Measurements from ENCODE around the gene PTPN7.

PTPN7 gene

DNA sequence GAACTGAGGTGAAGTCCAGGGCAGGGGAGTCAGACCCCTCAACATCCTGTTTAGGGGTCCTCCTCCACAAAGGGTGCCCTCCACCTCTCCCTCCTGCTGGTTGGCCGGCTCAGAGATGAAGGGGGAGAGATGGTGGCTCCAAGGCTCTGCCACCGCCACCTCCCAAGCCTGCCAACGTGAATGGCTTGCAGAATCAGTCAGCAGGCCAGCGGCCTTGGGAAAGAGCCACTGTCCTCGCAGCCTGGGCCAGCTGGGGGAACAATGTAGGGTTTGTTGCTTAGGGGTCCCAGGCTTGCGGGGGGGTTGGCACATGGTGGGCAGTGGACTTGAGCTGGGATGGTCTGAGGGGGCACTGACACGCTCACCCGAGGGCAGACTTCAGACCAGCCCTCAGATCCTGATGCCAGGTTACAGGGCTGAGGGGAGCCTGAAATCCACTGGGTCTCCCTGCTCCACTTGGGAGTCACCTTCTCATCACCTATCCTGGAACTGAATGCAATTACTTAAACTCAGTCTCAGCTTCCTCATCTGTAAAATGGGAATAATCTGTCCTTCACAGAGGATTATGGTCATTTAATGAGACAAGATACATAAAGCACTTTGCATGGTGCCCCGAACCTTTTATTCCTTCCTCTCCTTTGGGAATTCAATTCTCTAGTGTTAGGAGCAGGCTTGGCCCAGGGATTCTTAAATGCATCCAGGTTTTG is 29.4 kb downstream of the PTPN7 start:
- WGBS (ENCODE audit: insufficient coverage) = 80% methylated on average over 7 of the region's 9 CpGs
- no peak overlapping the region for H3K27ac ChIP-seq (ENCODE audit: insufficient read depth in 1 of 2, low read depth in 1 of 2, low read length in 2 of 2, poor library complexity in 1 of 2, severe bottlenecking in 2 of 2)
- no peak overlapping the region for H3K4me3 ChIP-seq (ENCODE audit: control insufficient read depth in 1 of 7, extremely low read depth in 1 of 7, insufficient read depth in 4 of 7, low read depth in 2 of 7, low read length in 6 of 7)
- ChIA-PET POLR2A (no interaction called here), CTCF (interaction anchor here (0.8 to 1.6 kb wide), 6 partner anchors 11 to 132 kb away, joined by 3 to 4 read pairs (median 4); no protein-coding TSS in a partner anchor)
- no peak for DNase-seq
- peaks cover 5 to 40% (median 29%) of the 10 kb centered on the region in 4 experiments for H3K36me3 ChIP-seq (ENCODE audit: control insufficient read depth in 4 of 4, insufficient read depth in 4 of 4, low read length in 3 of 4)
- peaks cover 0 to 12% (median 7%) of the 10 kb centered on the region in 4 experiments for H3K4me1 ChIP-seq (ENCODE audit: control extremely low read depth in 1 of 4, control insufficient read depth in 4 of 4, insufficient read depth in 4 of 4, low read length in 3 of 4)
- no peaks in the 10 kb centered on the region for H3K9me3 ChIP-seq (ENCODE audit: control extremely low read depth in 1 of 5, control insufficient read depth in 4 of 5, insufficient read depth in 2 of 5, low read depth in 1 of 5, low read length in 4 of 5)
- no peaks in the 10 kb centered on the region for H3K27me3 ChIP-seq (replicated peaks in 2 of 5; ENCODE audit: control insufficient read depth in 4 of 5, insufficient read depth in 5 of 5, low read length in 4 of 5)

DNA sequence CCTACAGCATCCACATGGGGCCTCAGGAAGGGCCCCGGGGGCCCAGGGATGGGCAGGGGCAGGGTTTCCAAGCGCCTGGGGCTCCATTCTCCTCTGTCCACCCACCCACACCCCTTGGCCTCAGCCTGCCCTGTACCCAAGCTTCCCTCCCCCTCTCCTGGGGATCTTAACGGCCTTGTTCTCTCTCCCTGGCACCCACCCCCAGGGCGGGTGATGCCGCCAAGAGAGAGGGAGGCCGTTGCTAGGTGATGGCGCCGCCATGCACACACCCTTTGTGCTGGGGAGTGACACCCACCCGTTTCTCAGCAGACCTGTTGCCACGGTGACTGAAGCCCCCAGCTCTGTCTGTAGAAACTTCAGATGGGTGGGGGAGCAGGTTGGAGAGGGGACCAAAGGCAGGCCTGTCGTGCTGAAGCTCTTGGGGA is 30.1 kb downstream of the PTPN7 start:
- 80% methylated on average over 1 of the region's 11 CpGs for WGBS (ENCODE audit: insufficient coverage)
- Histone ChIP-seq H3K4me3 (ENCODE audit: control insufficient read depth in 1 of 7, extremely low read depth in 1 of 7, insufficient read depth in 4 of 7, low read depth in 2 of 7, low read length in 6 of 7) (no peak overlapping the region), H3K27ac (ENCODE audit: insufficient read depth in 1 of 2, low read depth in 1 of 2, low read length in 2 of 2, poor library complexity in 1 of 2, severe bottlenecking in 2 of 2) (no peak overlapping the region), H3K27me3 (replicated peaks in 2 of 5; ENCODE audit: control insufficient read depth in 4 of 5, insufficient read depth in 5 of 5, low read length in 4 of 5) (no peaks in the 10 kb centered on the region), H3K4me1 (ENCODE audit: control extremely low read depth in 1 of 4, control insufficient read depth in 4 of 4, insufficient read depth in 4 of 4, low read length in 3 of 4) (peaks cover 0 to 12% (median 7%) of the 10 kb centered on the region in 4 experiments), H3K9me3 (ENCODE audit: control extremely low read depth in 1 of 5, control insufficient read depth in 4 of 5, insufficient read depth in 2 of 5, low read depth in 1 of 5, low read length in 4 of 5) (no peaks in the 10 kb centered on the region), H3K36me3 (ENCODE audit: control insufficient read depth in 4 of 4, insufficient read depth in 4 of 4, low read length in 3 of 4) (peaks cover 5 to 33% (median 23%) of the 10 kb centered on the region in 4 experiments)
- CTCF ChIA-PET = interaction anchor here (0.8 to 1.6 kb wide), 5 partner anchors 9 to 131 kb away, joined by 3 to 4 read pairs (median 3); no protein-coding TSS in a partner anchor
- POLR2A ChIA-PET = no interaction called here
- DNase-seq = peak in 2 of 3 donors; percentile 44 to 66

DNA sequence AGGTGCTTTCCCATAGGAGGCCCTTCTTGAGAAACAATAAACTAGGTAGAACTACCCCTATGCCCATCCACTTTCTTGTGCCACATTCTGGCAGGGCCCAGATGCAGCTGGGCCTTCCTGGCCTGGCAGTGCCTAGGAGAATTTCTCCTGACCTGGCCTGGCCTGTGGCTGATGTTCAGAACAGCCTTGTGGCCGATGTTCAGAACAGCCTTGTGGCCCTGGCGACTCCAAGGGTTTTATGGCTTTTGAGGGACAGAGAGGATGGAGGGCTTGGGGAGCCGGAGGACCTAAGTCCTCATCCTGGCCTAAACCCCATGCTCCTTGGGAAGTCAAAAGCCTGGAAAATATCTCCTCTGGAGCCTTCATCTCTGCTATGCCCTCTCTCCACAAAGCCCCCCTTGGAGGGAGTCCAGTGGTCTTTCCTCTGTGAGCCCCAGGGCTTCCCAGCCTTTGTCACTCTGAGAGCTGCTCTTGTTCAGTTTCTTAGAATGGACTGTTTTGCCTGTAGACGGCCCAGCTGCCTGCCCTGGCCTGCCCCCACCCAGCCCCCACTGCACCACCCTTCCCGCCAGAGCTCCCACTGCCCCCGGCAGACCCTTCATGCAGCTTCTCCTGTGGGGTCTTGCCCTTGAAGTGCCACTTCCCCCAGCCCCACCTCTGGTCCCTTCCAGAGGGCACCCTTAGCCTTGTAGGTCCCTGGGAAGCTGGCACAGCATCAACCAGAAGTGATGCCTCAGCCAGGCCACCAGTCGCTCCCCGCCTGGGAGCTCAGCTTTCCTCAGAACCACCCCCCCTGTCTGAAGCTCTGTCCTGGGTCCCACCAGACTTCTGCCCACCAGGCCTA is 30.7 kb downstream of the PTPN7 start:
- Histone ChIP-seq H3K27me3 (replicated peaks in 2 of 5; ENCODE audit: control insufficient read depth in 4 of 5, insufficient read depth in 5 of 5, low read length in 4 of 5) (no peaks in the 10 kb centered on the region), H3K4me3 (ENCODE audit: control insufficient read depth in 1 of 7, extremely low read depth in 1 of 7, insufficient read depth in 4 of 7, low read depth in 2 of 7, low read length in 6 of 7) (no peak overlapping the region), H3K36me3 (ENCODE audit: control insufficient read depth in 4 of 4, insufficient read depth in 4 of 4, low read length in 3 of 4) (peaks cover 5 to 27% (median 21%) of the 10 kb centered on the region in 4 experiments), H3K4me1 (ENCODE audit: control extremely low read depth in 1 of 4, control insufficient read depth in 4 of 4, insufficient read depth in 4 of 4, low read length in 3 of 4) (peaks cover 0 to 12% (median 7%) of the 10 kb centered on the region in 4 experiments), H3K27ac (ENCODE audit: insufficient read depth in 1 of 2, low read depth in 1 of 2, low read length in 2 of 2, poor library complexity in 1 of 2, severe bottlenecking in 2 of 2) (no peak overlapping the region), H3K9me3 (ENCODE audit: control extremely low read depth in 1 of 5, control insufficient read depth in 4 of 5, insufficient read depth in 2 of 5, low read depth in 1 of 5, low read length in 4 of 5) (no peaks in the 10 kb centered on the region)
- WGBS (ENCODE audit: insufficient coverage) = 90% methylated on average over 6 of the region's 8 CpGs
- POLR2A ChIA-PET = no interaction called here
- peak in 1 of 3 donors; percentile 10 for DNase-seq
- CTCF ChIA-PET = interaction anchor here (0.6 to 1.6 kb wide), 6 partner anchors 8 to 130 kb away, joined by 3 to 4 read pairs (median 3); no protein-coding TSS in a partner anchor

DNA sequence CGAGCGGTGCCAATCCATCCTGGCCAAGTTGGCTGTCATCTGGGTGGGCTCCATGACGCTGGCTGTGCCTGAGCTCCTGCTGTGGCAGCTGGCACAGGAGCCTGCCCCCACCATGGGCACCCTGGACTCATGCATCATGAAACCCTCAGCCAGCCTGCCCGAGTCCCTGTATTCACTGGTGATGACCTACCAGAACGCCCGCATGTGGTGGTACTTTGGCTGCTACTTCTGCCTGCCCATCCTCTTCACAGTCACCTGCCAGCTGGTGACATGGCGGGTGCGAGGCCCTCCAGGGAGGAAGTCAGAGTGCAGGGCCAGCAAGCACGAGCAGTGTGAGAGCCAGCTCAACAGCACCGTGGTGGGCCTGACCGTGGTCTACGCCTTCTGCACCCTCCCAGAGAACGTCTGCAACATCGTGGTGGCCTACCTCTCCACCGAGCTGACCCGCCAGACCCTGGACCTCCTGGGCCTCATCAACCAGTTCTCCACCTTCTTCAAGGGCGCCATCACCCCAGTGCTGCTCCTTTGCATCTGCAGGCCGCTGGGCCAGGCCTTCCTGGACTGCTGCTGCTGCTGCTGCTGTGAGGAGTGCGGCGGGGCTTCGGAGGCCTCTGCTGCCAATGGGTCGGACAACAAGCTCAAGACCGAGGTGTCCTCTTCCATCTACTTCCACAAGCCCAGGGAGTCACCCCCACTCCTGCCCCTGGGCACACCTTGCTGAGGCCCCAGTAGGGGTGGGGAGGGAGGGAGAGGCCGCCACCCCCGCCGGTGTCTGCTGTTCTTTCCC is 32.4 kb downstream of the PTPN7 start:
- WGBS (ENCODE audit: insufficient coverage) = 95% methylated on average over 20 of the region's 26 CpGs
- CTCF ChIA-PET = interaction anchor here (1.6 to 3.1 kb wide), 2 partner anchors 8 to 9 kb away, joined by 6 to 12 read pairs; no protein-coding TSS in a partner anchor
- peaks cover 0 to 12% (median 7%) of the 10 kb centered on the region in 4 experiments for H3K4me1 ChIP-seq (ENCODE audit: control extremely low read depth in 1 of 4, control insufficient read depth in 4 of 4, insufficient read depth in 4 of 4, low read length in 3 of 4)

DNA sequence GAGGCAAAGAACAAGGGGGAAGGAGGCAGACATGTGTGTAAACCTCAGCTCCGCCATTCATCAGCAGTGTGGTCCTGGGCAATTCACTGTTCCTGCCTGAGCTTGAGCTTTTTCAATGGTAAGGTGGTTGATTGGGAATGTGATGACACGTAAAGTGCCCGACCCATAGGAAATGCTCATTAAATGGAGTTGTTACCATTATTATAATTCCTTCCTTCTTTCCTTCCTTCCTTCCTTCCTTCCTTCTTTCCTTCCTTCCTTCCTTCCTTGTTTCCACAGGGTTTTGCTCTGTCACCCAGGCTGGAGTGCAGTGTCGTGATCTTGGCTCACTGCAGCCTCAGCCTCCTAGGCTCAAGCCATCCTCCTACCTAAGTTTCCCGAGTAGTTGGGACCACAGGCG is 33.3 kb downstream of the PTPN7 start:
- Histone ChIP-seq H3K27ac (ENCODE audit: insufficient read depth in 1 of 2, low read depth in 1 of 2, low read length in 2 of 2, poor library complexity in 1 of 2, severe bottlenecking in 2 of 2) (no peak overlapping the region), H3K36me3 (ENCODE audit: control insufficient read depth in 4 of 4, insufficient read depth in 4 of 4, low read length in 3 of 4) (peaks cover 0 to 2% (median 1%) of the 10 kb centered on the region in 4 experiments), H3K9me3 (ENCODE audit: control extremely low read depth in 1 of 5, control insufficient read depth in 4 of 5, insufficient read depth in 2 of 5, low read depth in 1 of 5, low read length in 4 of 5) (no peaks in the 10 kb centered on the region), H3K27me3 (replicated peaks in 2 of 5; ENCODE audit: control insufficient read depth in 4 of 5, insufficient read depth in 5 of 5, low read length in 4 of 5) (peaks cover 0 to 2% (median 0%) of the 10 kb centered on the region in 5 experiments), H3K4me1 (ENCODE audit: control extremely low read depth in 1 of 4, control insufficient read depth in 4 of 4, insufficient read depth in 4 of 4, low read length in 3 of 4) (peaks cover 0 to 12% (median 7%) of the 10 kb centered on the region in 4 experiments), H3K4me3 (ENCODE audit: control insufficient read depth in 1 of 7, extremely low read depth in 1 of 7, insufficient read depth in 4 of 7, low read depth in 2 of 7, low read length in 6 of 7) (no peak overlapping the region)
- 89% methylated on average over 3 of the region's 6 CpGs for WGBS (ENCODE audit: insufficient coverage)
- ChIA-PET POLR2A (interaction anchor here (0.6 kb wide), 1 partner anchor 760 kb away, joined by 5 read pairs; no protein-coding TSS in a partner anchor), CTCF (interaction anchor here (1.6 to 3.1 kb wide), 2 partner anchors 8 to 9 kb away, joined by 6 to 12 read pairs; no protein-coding TSS in a partner anchor)
- peak in 1 of 3 donors; percentile 17 for DNase-seq

More for the DNA sequence above, 32.4 kb downstream of the PTPN7 start:
- H3K27me3 ChIP-seq (replicated peaks in 2 of 5; ENCODE audit: control insufficient read depth in 4 of 5, insufficient read depth in 5 of 5, low read length in 4 of 5) = no peaks in the 10 kb centered on the region
- H3K36me3 ChIP-seq (ENCODE audit: control insufficient read depth in 4 of 4, insufficient read depth in 4 of 4, low read length in 3 of 4) = peaks cover 0 to 12% (median 10%) of the 10 kb centered on the region in 4 experiments
- no peak overlapping the region for H3K27ac ChIP-seq (ENCODE audit: insufficient read depth in 1 of 2, low read depth in 1 of 2, low read length in 2 of 2, poor library complexity in 1 of 2, severe bottlenecking in 2 of 2)
- no peak overlapping the region for H3K4me3 ChIP-seq (ENCODE audit: control insufficient read depth in 1 of 7, extremely low read depth in 1 of 7, insufficient read depth in 4 of 7, low read depth in 2 of 7, low read length in 6 of 7)
- POLR2A ChIA-PET = no interaction called here
- DNase-seq = no peak
- no peaks in the 10 kb centered on the region for H3K9me3 ChIP-seq (ENCODE audit: control extremely low read depth in 1 of 5, control insufficient read depth in 4 of 5, insufficient read depth in 2 of 5, low read depth in 1 of 5, low read length in 4 of 5)

DNA sequence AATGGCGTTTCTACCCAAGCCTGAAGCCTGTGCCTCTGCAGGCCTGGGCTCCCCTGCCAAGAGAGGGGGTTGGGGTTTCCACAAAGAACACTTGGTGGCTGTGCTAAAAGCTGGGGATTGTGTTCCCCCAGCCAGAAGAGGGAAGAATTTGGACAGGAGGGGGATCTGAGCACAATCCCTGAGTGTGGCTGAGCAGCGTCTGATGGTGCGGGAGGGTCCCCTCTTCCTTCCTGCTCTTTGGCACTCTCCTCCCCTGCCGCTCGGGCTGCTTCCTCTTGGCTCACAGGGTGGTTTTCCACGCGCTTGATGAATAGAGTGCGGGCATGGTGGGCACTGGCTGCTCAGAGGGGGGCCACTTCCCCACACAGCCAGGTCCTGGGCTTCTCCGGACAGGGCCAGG is 34.0 kb downstream of the PTPN7 start:
- peaks cover 0 to 2% (median 0%) of the 10 kb centered on the region in 5 experiments for H3K27me3 ChIP-seq (replicated peaks in 2 of 5; ENCODE audit: control insufficient read depth in 4 of 5, insufficient read depth in 5 of 5, low read length in 4 of 5)
- POLR2A ChIA-PET = interaction anchor here (0.6 kb wide), 1 partner anchor 30 kb away, joined by 4 read pairs; no protein-coding TSS in a partner anchor
- H3K27ac ChIP-seq (ENCODE audit: insufficient read depth in 1 of 2, low read depth in 1 of 2, low read length in 2 of 2, poor library complexity in 1 of 2, severe bottlenecking in 2 of 2) = no peak overlapping the region
- DNase-seq = peak in 2 of 3 donors; percentile 53 to 58
- H3K4me3 ChIP-seq (ENCODE audit: control insufficient read depth in 1 of 7, extremely low read depth in 1 of 7, insufficient read depth in 4 of 7, low read depth in 2 of 7, low read length in 6 of 7) = peak overlapping the region in 5 of 7 experiments; percentile 5 to 48 (median 38)
- H3K36me3 ChIP-seq (ENCODE audit: control insufficient read depth in 4 of 4, insufficient read depth in 4 of 4, low read length in 3 of 4) = no peaks in the 10 kb centered on the region
- H3K4me1 ChIP-seq (ENCODE audit: control extremely low read depth in 1 of 4, control insufficient read depth in 4 of 4, insufficient read depth in 4 of 4, low read length in 3 of 4) = peaks cover 0 to 12% (median 7%) of the 10 kb centered on the region in 4 experiments
- WGBS (ENCODE audit: insufficient coverage) = 0% methylated on average over 2 of the region's 9 CpGs
- CTCF ChIA-PET = interaction anchor here (0.6 to 3.1 kb wide), 3 partner anchors 10 to 528 kb away, joined by 3 to 12 read pairs (median 3); no protein-coding TSS in a partner anchor
- H3K9me3 ChIP-seq (ENCODE audit: control extremely low read depth in 1 of 5, control insufficient read depth in 4 of 5, insufficient read depth in 2 of 5, low read depth in 1 of 5, low read length in 4 of 5) = no peaks in the 10 kb centered on the region

All from common myeloid progenitor, CD34-positive (primary cell).